ENCODE data around the gene RASA3. TPM values are rescaled to one million over a fixed set of nuclear protein-coding genes. Genes with fewer than 3 reads are reported as not detected.

RASA3 gene
- total and polyA plus RNA-seq, 2 of the 8 experiments (the other 6 are each of a cell fraction or from before 2014, with no cell fraction given) = 7.5 to 21.9 TPM

GRCh38 chr13:113965968-113966884, 166.2 kb downstream of the RASA3 start (continued):
- TF ChIP-seq, protein P1, sequence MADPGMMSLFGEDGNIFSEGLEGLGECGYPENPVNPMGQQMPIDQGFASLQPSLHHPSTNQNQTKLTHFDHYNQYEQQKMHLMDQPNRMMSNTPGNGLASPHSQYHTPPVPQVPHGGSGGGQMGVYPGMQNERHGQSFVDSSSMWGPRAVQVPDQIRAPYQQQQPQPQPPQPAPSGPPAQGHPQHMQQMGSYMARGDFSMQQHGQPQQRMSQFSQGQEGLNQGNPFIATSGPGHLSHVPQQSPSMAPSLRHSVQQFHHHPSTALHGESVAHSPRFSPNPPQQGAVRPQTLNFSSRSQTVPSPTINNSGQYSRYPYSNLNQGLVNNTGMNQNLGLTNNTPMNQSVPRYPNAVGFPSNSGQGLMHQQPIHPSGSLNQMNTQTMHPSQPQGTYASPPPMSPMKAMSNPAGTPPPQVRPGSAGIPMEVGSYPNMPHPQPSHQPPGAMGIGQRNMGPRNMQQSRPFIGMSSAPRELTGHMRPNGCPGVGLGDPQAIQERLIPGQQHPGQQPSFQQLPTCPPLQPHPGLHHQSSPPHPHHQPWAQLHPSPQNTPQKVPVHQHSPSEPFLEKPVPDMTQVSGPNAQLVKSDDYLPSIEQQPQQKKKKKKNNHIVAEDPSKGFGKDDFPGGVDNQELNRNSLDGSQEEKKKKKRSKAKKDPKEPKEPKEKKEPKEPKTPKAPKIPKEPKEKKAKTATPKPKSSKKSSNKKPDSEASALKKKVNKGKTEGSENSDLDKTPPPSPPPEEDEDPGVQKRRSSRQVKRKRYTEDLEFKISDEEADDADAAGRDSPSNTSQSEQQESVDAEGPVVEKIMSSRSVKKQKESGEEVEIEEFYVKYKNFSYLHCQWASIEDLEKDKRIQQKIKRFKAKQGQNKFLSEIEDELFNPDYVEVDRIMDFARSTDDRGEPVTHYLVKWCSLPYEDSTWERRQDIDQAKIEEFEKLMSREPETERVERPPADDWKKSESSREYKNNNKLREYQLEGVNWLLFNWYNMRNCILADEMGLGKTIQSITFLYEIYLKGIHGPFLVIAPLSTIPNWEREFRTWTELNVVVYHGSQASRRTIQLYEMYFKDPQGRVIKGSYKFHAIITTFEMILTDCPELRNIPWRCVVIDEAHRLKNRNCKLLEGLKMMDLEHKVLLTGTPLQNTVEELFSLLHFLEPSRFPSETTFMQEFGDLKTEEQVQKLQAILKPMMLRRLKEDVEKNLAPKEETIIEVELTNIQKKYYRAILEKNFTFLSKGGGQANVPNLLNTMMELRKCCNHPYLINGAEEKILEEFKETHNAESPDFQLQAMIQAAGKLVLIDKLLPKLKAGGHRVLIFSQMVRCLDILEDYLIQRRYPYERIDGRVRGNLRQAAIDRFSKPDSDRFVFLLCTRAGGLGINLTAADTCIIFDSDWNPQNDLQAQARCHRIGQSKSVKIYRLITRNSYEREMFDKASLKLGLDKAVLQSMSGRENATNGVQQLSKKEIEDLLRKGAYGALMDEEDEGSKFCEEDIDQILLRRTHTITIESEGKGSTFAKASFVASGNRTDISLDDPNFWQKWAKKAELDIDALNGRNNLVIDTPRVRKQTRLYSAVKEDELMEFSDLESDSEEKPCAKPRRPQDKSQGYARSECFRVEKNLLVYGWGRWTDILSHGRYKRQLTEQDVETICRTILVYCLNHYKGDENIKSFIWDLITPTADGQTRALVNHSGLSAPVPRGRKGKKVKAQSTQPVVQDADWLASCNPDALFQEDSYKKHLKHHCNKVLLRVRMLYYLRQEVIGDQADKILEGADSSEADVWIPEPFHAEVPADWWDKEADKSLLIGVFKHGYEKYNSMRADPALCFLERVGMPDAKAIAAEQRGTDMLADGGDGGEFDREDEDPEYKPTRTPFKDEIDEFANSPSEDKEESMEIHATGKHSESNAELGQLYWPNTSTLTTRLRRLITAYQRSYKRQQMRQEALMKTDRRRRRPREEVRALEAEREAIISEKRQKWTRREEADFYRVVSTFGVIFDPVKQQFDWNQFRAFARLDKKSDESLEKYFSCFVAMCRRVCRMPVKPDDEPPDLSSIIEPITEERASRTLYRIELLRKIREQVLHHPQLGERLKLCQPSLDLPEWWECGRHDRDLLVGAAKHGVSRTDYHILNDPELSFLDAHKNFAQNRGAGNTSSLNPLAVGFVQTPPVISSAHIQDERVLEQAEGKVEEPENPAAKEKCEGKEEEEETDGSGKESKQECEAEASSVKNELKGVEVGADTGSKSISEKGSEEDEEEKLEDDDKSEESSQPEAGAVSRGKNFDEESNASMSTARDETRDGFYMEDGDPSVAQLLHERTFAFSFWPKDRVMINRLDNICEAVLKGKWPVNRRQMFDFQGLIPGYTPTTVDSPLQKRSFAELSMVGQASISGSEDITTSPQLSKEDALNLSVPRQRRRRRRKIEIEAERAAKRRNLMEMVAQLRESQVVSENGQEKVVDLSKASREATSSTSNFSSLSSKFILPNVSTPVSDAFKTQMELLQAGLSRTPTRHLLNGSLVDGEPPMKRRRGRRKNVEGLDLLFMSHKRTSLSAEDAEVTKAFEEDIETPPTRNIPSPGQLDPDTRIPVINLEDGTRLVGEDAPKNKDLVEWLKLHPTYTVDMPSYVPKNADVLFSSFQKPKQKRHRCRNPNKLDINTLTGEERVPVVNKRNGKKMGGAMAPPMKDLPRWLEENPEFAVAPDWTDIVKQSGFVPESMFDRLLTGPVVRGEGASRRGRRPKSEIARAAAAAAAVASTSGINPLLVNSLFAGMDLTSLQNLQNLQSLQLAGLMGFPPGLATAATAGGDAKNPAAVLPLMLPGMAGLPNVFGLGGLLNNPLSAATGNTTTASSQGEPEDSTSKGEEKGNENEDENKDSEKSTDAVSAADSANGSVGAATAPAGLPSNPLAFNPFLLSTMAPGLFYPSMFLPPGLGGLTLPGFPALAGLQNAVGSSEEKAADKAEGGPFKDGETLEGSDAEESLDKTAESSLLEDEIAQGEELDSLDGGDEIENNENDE (IDR thresholded peaks at IDR 0.05; ENCODE audit: insufficient replicate concordance, low read length) = no peak
